Measurements from ENCODE around the gene ZMAT5.

Gene ZMAT5

GRCh38 chr22:29704528-29705285 is 62.1 kb downstream of the ZMAT5 start:
- H3K4me1 ChIP-seq: peaks cover 77% of the 10 kb centered on the region

GRCh38 chr22:29703569-29704195 is 63.1 kb downstream of the ZMAT5 start:
- TF ChIP-seq Cebpa-rat (IDR thresholded peaks at IDR 0.05): no peak
- peak overlapping the region; percentile 73 for H3K9ac ChIP-seq
- peak overlapping the region; percentile 46 for H3K4me3 ChIP-seq
- H3K4me2 ChIP-seq: peak overlapping the region; percentile 97
- no peaks in the 10 kb centered on the region for H3K9me3 ChIP-seq
- no peaks in the 10 kb centered on the region for H3K36me3 ChIP-seq
- H3K4me1 ChIP-seq: peaks cover 88% of the 10 kb centered on the region
- no peaks in the 10 kb centered on the region for H3K27me3 ChIP-seq
- H4K20me1 ChIP-seq: no peaks in the 10 kb centered on the region
- peak overlapping the region; percentile 91 for H3K27ac ChIP-seq

More at GRCh38 chr22:29704528-29705285, 62.1 kb downstream of the ZMAT5 start:
- no peaks in the 10 kb centered on the region for H3K27me3 ChIP-seq
- peak overlapping the region; percentile 89 for H3K4me2 ChIP-seq
- no peaks in the 10 kb centered on the region for H3K9me3 ChIP-seq
- H4K20me1 ChIP-seq: no peaks in the 10 kb centered on the region
- H3K4me3 ChIP-seq: 0 out of 2 replicates have a peak overlapping the region, but pooled peaks have one; percentile 34
- H3K27ac ChIP-seq: peak overlapping the region; percentile 73
- H3K36me3 ChIP-seq: no peaks in the 10 kb centered on the region
- H3K9ac ChIP-seq: peak overlapping the region; percentile 62; the same call in 1 of the 2 replicates
- no peak for TF ChIP-seq Cebpa-rat (IDR thresholded peaks at IDR 0.05)

- Histone ChIP-seq H3K4me3 (peak overlapping the region; percentile 46), H3K27me3 (no peaks in the 10 kb centered on the region), H4K20me1 (no peaks in the 10 kb centered on the region), H3K4me1 (peaks cover 94% of the 10 kb centered on the region), H3K9me3 (no peaks in the 10 kb centered on the region), H3K9ac (peak overlapping the region; percentile 73), H3K36me3 (no peaks in the 10 kb centered on the region), H3K4me2 (peak overlapping the region; percentile 97), H3K27ac (peak overlapping the region; percentile 91)
- TF ChIP-seq Cebpa-rat (IDR thresholded peaks at IDR 0.05): peak; percentile 82; the same call in 1 of the 2 replicates
Observed at GRCh38 chr22:29702931-29703501, 63.8 kb downstream of the ZMAT5 start.

GRCh38 chr22:29702000-29702930 is 64.5 kb downstream of the ZMAT5 start:
- peak overlapping the region; percentile 91 for H3K27ac ChIP-seq
- no peak for TF ChIP-seq Cebpa-rat (IDR thresholded peaks at IDR 0.05)
- H3K4me1 ChIP-seq: peaks cover 97% of the 10 kb centered on the region
- no peaks in the 10 kb centered on the region for H3K27me3 ChIP-seq
- H4K20me1 ChIP-seq: no peaks in the 10 kb centered on the region
- peak overlapping the region; percentile 46 for H3K4me3 ChIP-seq
- H3K9me3 ChIP-seq: no peaks in the 10 kb centered on the region
- no peaks in the 10 kb centered on the region for H3K36me3 ChIP-seq
- peak overlapping the region; percentile 73 for H3K9ac ChIP-seq
- H3K4me2 ChIP-seq: peak overlapping the region; percentile 97

- H3K4me2 ChIP-seq: peak overlapping the region; percentile 97
- peaks cover 97% of the 10 kb centered on the region for H3K4me1 ChIP-seq
- no peak for TF ChIP-seq Cebpa-rat (IDR thresholded peaks at IDR 0.05)
- H3K9ac ChIP-seq: peak overlapping the region; percentile 73
- no peaks in the 10 kb centered on the region for H3K27me3 ChIP-seq
- H3K27ac ChIP-seq: peak overlapping the region; percentile 91
- H3K36me3 ChIP-seq: no peaks in the 10 kb centered on the region
- no peaks in the 10 kb centered on the region for H3K9me3 ChIP-seq
- H4K20me1 ChIP-seq: no peaks in the 10 kb centered on the region
- H3K4me3 ChIP-seq: peak overlapping the region; percentile 46
Observed at GRCh38 chr22:29701155-29701999, 65.4 kb downstream of the ZMAT5 start.

GRCh38 chr22:29700900-29701154 is 66.0 kb downstream of the ZMAT5 start:
- Histone ChIP-seq H3K9ac (peak overlapping the region; percentile 73; the same call in 1 of the 2 replicates), H3K4me2 (peak overlapping the region; percentile 97), H3K4me1 (peaks cover 97% of the 10 kb centered on the region), H3K27ac (peak overlapping the region; percentile 91), H3K27me3 (no peaks in the 10 kb centered on the region), H3K4me3 (peak overlapping the region; percentile 39), H3K9me3 (no peaks in the 10 kb centered on the region), H3K36me3 (peaks cover 2% of the 10 kb centered on the region), H4K20me1 (no peaks in the 10 kb centered on the region)
- TF ChIP-seq Cebpa-rat (IDR thresholded peaks at IDR 0.05): no peak

- Histone ChIP-seq H3K27ac (peak overlapping the region; percentile 91), H3K4me3 (peak overlapping the region; percentile 39), H3K36me3 (peaks cover 6% of the 10 kb centered on the region), H3K27me3 (no peaks in the 10 kb centered on the region), H3K9ac (peak overlapping the region; percentile 73; the same call in 1 of the 2 replicates), H3K9me3 (no peaks in the 10 kb centered on the region), H4K20me1 (no peaks in the 10 kb centered on the region), H3K4me1 (peaks cover 97% of the 10 kb centered on the region), H3K4me2 (peak overlapping the region; percentile 97)
- no peak for TF ChIP-seq Cebpa-rat (IDR thresholded peaks at IDR 0.05)
Observed at GRCh38 chr22:29700206-29700899, 66.5 kb downstream of the ZMAT5 start.

- Histone ChIP-seq H3K4me3 (no peak overlapping the region), H4K20me1 (no peaks in the 10 kb centered on the region), H3K4me1 (peaks cover 88% of the 10 kb centered on the region), H3K36me3 (peaks cover 28% of the 10 kb centered on the region), H3K9ac (no peak overlapping the region), H3K27me3 (no peaks in the 10 kb centered on the region), H3K27ac (peak overlapping the region; percentile 6; the same call in 1 of the 2 replicates), H3K9me3 (no peaks in the 10 kb centered on the region), H3K4me2 (peak overlapping the region; percentile 97)
- no peak for TF ChIP-seq Cebpa-rat (IDR thresholded peaks at IDR 0.05)
Observed at GRCh38 chr22:29697853-29698598, 68.8 kb downstream of the ZMAT5 start.

Measured in BLaER1 (cell line).